Measurements from ENCODE around the gene SIGLEC1.

The SIGLEC1 gene

GRCh38 chr20:3697588-3698305, 14.7 kb downstream of the SIGLEC1 start:
- no peak for DNase-seq

GRCh38 chr20:3696745-3697587, 15.4 kb downstream of the SIGLEC1 start:
- DNase-seq: no peak

- no peak for DNase-seq
Observed at GRCh38 chr20:3696200-3696599, 16.2 kb downstream of the SIGLEC1 start.

GRCh38 chr20:3694864-3695263, 17.5 kb downstream of the SIGLEC1 start:
- no peak for DNase-seq

- DNase-seq: no peak
Observed at GRCh38 chr20:3693376-3693775, 19.0 kb downstream of the SIGLEC1 start.

GRCh38 chr20:3692706-3693294, 19.6 kb downstream of the SIGLEC1 start:
- no peak for DNase-seq

GRCh38 chr20:3691897-3692296, 20.5 kb downstream of the SIGLEC1 start:
- no peak for DNase-seq

- DNase-seq: no peak
Observed at GRCh38 chr20:3691306-3691705, 21.1 kb downstream of the SIGLEC1 start.

GRCh38 chr20:3690413-3690812, 22.0 kb downstream of the SIGLEC1 start:
- no peak for DNase-seq

- no peak for DNase-seq
Observed at GRCh38 chr20:3689978-3690377, 22.4 kb downstream of the SIGLEC1 start.

- no peak for DNase-seq
Observed at GRCh38 chr20:3687655-3688054, 24.7 kb downstream of the SIGLEC1 start.

GRCh38 chr20:3686867-3687321, 25.5 kb downstream of the SIGLEC1 start:
- DNase-seq: no peak

- DNase-seq: no peak
Observed at GRCh38 chr20:3686421-3686820, 26.0 kb downstream of the SIGLEC1 start.

- DNase-seq: no peak
Observed at GRCh38 chr20:3685341-3685740, 27.1 kb downstream of the SIGLEC1 start.

- no peak for DNase-seq
Observed at GRCh38 chr20:3681931-3682781, 30.2 kb downstream of the SIGLEC1 start, which contains the start of gene ADAM33. ADAM33 (minus strand) TSS chr20:3682010; CDS start chr20:3682004, 6 bp downstream.

- no peak for DNase-seq
Observed at GRCh38 chr20:3681352-3681930, 31.0 kb downstream of the SIGLEC1 start.

- no peak for DNase-seq
Observed at GRCh38 chr20:3680701-3681351, 31.6 kb downstream of the SIGLEC1 start.

- no peak for DNase-seq
Observed at GRCh38 chr20:3679749-3680700, 32.4 kb downstream of the SIGLEC1 start.

GRCh38 chr20:3678856-3679720, 33.3 kb downstream of the SIGLEC1 start:
- no peak for DNase-seq
